GM21367 (cell line): ENCODE results near the gene CGB2.
"Not testable (repeated sequence)": the region's sequence is repeated elsewhere in the genome, so short reads cannot be mapped to it uniquely, and the experiment has no call there.

ENCODE experiments used
- ATAC-seq: cut with Tn5 transposase; IDR thresholded peaks from one replicate; pipeline ENCODE4 v1.9.1; 2021; ENCODE audit not compliant: unreplicated experiment

The CGB2 gene

DNA sequence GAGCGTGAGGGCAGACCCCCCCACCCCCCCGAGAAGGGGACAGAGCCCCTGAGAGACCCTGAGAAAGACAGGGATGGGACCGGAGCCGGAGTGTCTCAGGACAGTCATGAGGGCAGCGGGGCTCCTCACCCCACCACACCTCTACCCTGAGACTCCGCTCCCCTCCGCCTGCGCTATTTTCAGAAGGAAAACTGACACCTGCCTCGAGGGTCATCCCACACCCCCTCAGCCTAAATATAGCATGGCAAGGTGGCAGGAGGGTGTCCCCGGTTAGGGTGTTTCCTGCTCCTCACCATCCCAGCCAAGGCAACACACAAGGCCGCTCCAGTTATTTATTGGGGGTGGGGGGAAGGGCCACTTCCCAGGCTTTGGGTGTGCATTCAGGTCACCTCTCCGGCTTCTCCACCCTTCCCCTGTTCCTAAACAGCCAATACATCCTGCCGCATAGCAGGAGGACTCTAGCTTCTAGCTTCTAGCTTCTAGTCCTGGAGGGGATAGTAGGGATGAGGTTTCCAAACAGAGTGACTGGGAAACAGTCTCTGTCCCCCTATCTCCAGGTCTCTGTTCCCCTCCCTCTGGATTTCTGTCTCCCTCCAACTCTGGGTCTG lies 34.3 kb downstream of the CGB2 start:
- ATAC-seq = no peak

GRCh38 chr19:49067554-49067953 lies 35.9 kb downstream of the CGB2 start:
- ATAC-seq = no peak

DNA sequence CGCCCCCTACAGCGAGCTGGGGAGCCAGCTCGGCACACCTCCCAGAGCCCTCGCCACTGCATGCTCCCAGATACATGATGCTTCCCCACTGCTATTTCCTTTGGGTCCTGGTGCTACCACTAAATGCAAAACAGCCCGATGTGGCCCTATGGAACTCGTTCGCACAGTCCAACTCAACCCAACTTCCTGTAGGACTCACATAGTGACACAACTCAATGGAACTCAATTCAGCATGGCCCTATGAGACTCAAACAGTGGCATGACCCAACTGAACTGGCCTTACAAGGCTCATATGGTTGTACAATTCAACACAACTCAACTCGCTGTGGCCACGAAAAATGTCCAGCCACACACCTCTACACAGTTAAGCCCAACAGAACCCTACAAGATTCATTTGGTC lies 37.3 kb downstream of the CGB2 start:
- ATAC-seq = no peak

DNA sequence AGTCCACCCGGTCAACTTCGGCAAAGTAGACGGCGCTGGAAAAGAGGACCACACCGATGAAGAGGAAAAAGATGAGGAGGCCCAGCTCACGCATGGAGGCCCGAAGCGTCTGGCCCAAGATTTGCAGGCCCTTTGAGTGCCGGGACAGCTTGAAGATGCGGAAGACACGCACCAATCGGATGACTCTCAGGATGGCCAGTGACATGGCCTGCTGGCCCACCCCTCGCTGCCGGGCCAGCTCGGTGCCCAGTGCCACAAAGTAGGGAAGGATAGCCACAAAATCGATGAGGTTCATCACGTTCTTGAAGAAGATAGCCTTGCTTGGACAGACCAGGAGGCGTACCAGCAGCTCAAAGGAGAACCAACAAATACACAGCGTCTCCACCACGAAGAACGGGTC lies 38.7 kb downstream of the CGB2 start:
- no peak for ATAC-seq

DNA sequence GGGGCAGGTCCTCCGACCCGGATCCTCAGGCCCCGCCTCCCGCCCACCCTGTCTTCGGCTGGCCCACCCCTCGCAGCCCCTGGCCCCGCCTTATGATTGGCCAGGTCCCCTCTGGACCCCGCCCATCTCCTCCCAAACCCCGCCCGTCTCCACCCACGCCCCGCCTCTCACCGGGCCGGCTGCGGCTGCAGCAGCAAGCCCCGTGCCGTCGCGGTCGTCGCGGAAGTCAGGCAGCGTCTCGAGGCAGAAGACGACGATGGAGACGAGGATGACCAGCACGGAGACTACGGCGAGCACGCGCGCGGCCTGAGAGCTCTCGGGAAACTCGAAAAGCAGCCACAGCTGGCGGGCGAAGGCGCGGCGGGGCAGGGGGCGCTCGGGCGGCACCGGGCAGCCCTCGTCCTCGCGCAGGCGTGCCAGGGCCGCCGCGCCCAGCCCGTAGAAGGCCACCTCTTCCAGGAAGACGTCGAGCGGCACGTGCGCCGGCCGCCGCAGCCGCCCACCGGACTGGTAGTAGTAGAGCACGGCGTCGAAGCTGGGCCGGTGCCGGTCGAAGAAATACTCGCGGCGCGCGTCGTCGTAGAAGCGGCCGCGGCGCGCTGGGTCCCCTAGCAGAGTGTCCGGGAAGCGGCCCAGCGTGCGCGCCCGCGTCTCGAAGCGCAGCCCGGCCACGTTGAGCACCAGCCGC lies 40.3 kb downstream of the CGB2 start:
- no peak for ATAC-seq

DNA sequence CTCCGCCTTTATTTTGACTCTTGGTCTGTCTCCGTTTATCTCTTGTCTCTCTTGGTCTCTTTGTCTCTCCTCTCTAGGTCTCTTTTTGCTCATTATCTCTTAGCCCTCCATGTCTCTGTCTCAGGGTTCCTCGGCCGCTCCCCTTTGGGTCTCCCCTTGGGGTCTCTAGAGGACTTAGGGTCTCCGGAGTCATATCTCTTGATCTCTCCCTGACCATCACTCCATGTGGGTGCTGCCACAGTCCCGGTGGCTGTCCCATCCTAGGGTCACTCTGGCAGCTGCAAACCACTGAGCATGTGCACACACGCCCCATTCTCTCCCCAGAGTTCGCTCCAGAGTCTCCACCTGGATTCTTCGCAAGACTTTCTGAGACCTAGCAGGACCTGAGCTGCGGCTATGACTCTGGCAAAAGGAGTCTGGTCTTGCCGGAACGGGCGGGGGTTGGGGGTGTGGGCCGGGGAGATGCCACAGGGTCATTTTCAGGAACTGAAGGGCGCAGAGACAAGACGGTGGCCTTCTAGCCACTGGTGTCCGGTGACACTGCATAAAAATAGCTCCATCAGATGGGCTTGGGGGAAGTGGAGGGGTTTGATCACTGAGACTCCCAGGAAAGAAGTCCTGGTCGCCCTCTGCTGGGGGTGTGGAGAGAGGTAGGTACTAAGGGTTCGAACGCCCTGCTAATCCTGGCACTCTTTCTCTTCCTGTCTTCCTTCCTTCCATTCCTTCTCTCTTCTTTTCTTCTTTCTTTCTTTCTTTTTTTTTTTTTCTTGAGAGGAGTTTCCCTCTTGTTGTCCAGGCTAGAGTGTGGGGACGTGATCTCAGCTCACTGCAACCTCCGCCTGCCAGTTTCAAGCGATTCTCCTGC lies 42.1 kb downstream of the CGB2 start:
- ATAC-seq = no peak

DNA sequence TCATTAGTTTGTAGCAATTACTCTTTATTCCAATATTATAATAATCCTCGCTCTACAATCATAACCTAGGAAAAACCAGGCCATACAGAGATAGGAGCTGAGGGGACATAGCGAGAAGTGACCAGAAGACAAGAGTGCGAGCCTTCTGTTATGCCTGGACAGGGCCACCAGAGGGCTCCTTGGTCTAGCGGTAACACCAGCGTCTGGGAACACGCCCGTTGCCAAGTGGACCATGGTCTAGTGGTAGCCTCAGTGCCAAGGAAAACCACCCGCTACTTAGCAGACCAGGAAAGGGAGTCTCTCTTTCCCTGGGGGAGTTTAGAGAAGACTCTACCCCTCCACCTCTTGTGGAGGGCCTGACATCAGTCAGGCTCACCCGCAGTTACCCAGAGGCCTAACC lies 43.2 kb downstream of the CGB2 start:
- not testable (repeated sequence) for ATAC-seq

GRCh38 chr19:49080392-49080791 lies 48.7 kb downstream of the CGB2 start:
- ATAC-seq = no peak

DNA sequence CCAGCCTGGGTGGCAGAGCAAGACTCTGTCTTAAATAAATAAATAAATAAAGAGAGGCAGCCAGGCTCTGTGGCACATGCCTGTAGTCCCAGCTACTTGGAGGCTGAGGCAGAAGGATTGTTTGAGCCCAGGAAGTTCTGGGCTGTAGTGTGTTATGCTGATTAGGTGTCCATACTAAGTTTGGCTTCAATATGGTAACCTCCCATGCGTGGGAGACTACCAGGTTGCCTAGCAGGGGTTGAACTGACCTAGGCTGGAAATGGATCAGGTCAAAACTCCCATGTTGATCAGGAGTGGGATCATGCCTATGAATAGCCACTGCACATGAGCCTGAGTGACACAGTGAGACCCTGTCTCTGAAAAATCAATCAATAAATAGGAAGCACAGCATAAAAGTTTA lies 49.6 kb downstream of the CGB2 start:
- no peak for ATAC-seq
